HFFc6 (cell line): ENCODE results near the gene CARHSP1. TPM values are rescaled to one million over a fixed set of nuclear protein-coding genes. Genes with fewer than 3 reads are reported as not detected.
A peak's percentile ranks its signal among the peaks of the same experiment; 100 is the strongest.
"Not testable (repeated sequence)": the region's sequence is repeated elsewhere in the genome, so short reads cannot be mapped to it uniquely, and the experiment has no call there.

Source experiments
- DNase-seq: peaks from one replicate; pipeline ENCODE4 v3.0.0-alpha.2; 2018
- H3K27ac Mint-ChIP-seq: 2 replicates; pipeline ENCODE4 v1.8.0; 2020; ENCODE audit warnings: mild to moderate bottlenecking, mixed read lengths
- H3K27me3 Mint-ChIP-seq: 2 replicates; pipeline ENCODE4 v1.8.0; 2021; ENCODE audit warnings: mild to moderate bottlenecking, moderate library complexity, mixed read lengths; ENCODE audit not compliant: insufficient read depth
- H3K36me3 Mint-ChIP-seq: 2 replicates; pipeline ENCODE4 v1.8.0; 2021; ENCODE audit warnings: low read depth, mixed read lengths
- H3K4me1 Mint-ChIP-seq: 2 replicates; pipeline ENCODE4 v1.8.0; 2020; ENCODE audit warnings: low read depth, mixed read lengths
- H3K4me3 Mint-ChIP-seq: 2 replicates; pipeline ENCODE4 v1.8.0; 2020; ENCODE audit warnings: mild to moderate bottlenecking, moderate library complexity, mixed read lengths
- H3K9me3 Mint-ChIP-seq: 2 replicates; pipeline ENCODE4 v1.8.0; 2020; ENCODE audit warnings: mild to moderate bottlenecking, mixed read lengths
- CTCF ChIP-seq: fragments of 200-600 bp; sonication (generic); IDR thresholded peaks from 2 replicates; pipeline ENCODE4 v1.5.0; 2021; ENCODE audit warnings: antibody characterized with exemption, mild to moderate bottlenecking
- total RNA-seq, 6 experiments: library from RNA; stranded (reverse); fragmentation: NEBNext Ultra II Directional; extraction: Animal tissue kit (Norgen Biotek cat#: 25700); gene quantifications; 2 replicates in 1 of 6; 3 replicates in 5 of 6; pipeline ENCODE4 v1.2.3, GENCODE V29; 2021

The CARHSP1 gene
- total RNA-seq, 6 experiments from 2014 or later = 91.4 to 114 (median 97.9) TPM

GRCh38 chr16:8845699-8846298, 23.0 kb downstream of the CARHSP1 start:
- no peak overlapping the region for H3K4me3 Mint-ChIP-seq
- H3K27ac Mint-ChIP-seq = peak overlapping the region; percentile 48; the same call in 1 of the 2 replicates
- peaks cover 51% of the 10 kb centered on the region for H3K4me1 Mint-ChIP-seq
- DNase-seq = no peak
- TF ChIP-seq CTCF = no peak
- H3K36me3 Mint-ChIP-seq = peaks cover 36% of the 10 kb centered on the region
- H3K27me3 Mint-ChIP-seq = peaks cover 25% of the 10 kb centered on the region
- no peaks in the 10 kb centered on the region for H3K9me3 Mint-ChIP-seq

GRCh38 chr16:8843296-8843695, 25.5 kb downstream of the CARHSP1 start:
- H3K27me3 Mint-ChIP-seq, DNase-seq, H3K9me3 Mint-ChIP-seq, H3K4me3 Mint-ChIP-seq, H3K27ac Mint-ChIP-seq: not testable (repeated sequence)
- Mint-ChIP-seq H3K4me1 (peaks cover 26% of the 10 kb centered on the region), H3K36me3 (peaks cover 27% of the 10 kb centered on the region)

GRCh38 chr16:8842016-8842415, 26.8 kb downstream of the CARHSP1 start:
- peaks cover 27% of the 10 kb centered on the region for H3K36me3 Mint-ChIP-seq
- peak overlapping the region; percentile 64; the same call in 1 of the 2 replicates for H3K27ac Mint-ChIP-seq
- H3K4me3 Mint-ChIP-seq, H3K27me3 Mint-ChIP-seq, H3K9me3 Mint-ChIP-seq, DNase-seq: not testable (repeated sequence)
- peaks cover 24% of the 10 kb centered on the region for H3K4me1 Mint-ChIP-seq

GRCh38 chr16:8837594-8837993, 31.2 kb downstream of the CARHSP1 start:
- not testable (repeated sequence) for H3K27me3 Mint-ChIP-seq, H3K4me1 Mint-ChIP-seq, DNase-seq, H3K9me3 Mint-ChIP-seq, H3K27ac Mint-ChIP-seq, H3K4me3 Mint-ChIP-seq
- H3K36me3 Mint-ChIP-seq = peaks cover 13% of the 10 kb centered on the region

- H3K27me3 Mint-ChIP-seq, H3K27ac Mint-ChIP-seq, DNase-seq, H3K9me3 Mint-ChIP-seq, H3K4me1 Mint-ChIP-seq, H3K4me3 Mint-ChIP-seq, H3K36me3 Mint-ChIP-seq: not testable (repeated sequence)
Measured at GRCh38 chr16:8836797-8837196, 32.0 kb downstream of the CARHSP1 start.

GRCh38 chr16:8832717-8833105, 36.1 kb downstream of the CARHSP1 start:
- Mint-ChIP-seq H3K27ac (no peak overlapping the region; the same call in 1 of the 2 replicates), H3K4me3 (no peak overlapping the region), H3K27me3 (peaks cover 2% of the 10 kb centered on the region; the same call in 1 of the 2 replicates), H3K36me3 (peaks cover 34% of the 10 kb centered on the region), H3K4me1 (peaks cover 13% of the 10 kb centered on the region), H3K9me3 (no peaks in the 10 kb centered on the region)
- no peak for DNase-seq
- TF ChIP-seq CTCF = no peak

- TF ChIP-seq CTCF = no peak
- Mint-ChIP-seq H3K9me3 (no peaks in the 10 kb centered on the region), H3K27me3 (peaks cover 2% of the 10 kb centered on the region; the same call in 1 of the 2 replicates), H3K4me1 (peaks cover 13% of the 10 kb centered on the region), H3K36me3 (peaks cover 34% of the 10 kb centered on the region), H3K27ac (no peak overlapping the region), H3K4me3 (no peak overlapping the region)
- DNase-seq = no peak
Measured at GRCh38 chr16:8831871-8832716, 36.7 kb downstream of the CARHSP1 start.
